HT1080 (cell line): ENCODE results near the gene FILIP1. TPM values are rescaled to one million over a fixed set of nuclear protein-coding genes. Genes with fewer than 3 reads are reported as not detected.

ENCODE experiments used
- DNase-seq: peaks from one replicate; pipeline ENCODE4 v3.0.0-alpha.2; 2015; ENCODE audit warnings: low read depth
- total RNA-seq: library from RNA; depleted of rRNA; stranded (reverse); fragments of >200 nt; shearing (Covaris generic); gene quantifications from 2 replicates; pipeline ENCODE4 v1.2.3, GENCODE V29; 2014

The FILIP1 gene
- total RNA-seq, 1 experiment from 2014 or later, result 0.85 TPM

- no peak for DNase-seq
These were observed 4.4 kb upstream of the FILIP1 start for GRCh38 chr6:75497994-75498393.

GRCh38 chr6:75495011-75495410 is 1.4 kb upstream of the FILIP1 start:
- DNase-seq, result no peak

GRCh38 chr6:75494290-75494689 is 690 bp upstream of the FILIP1 start:
- DNase-seq, result no peak

- no peak for DNase-seq
These were observed 1.0 kb downstream of the FILIP1 start for GRCh38 chr6:75492386-75493153.

GRCh38 chr6:75491291-75491690 is 2.3 kb downstream of the FILIP1 start:
- DNase-seq, result no peak

- DNase-seq, result no peak
These were observed 2.9 kb downstream of the FILIP1 start for GRCh38 chr6:75490706-75491105.

GRCh38 chr6:75489025-75489424 is 4.6 kb downstream of the FILIP1 start:
- no peak for DNase-seq

- no peak for DNase-seq
These were observed 5.6 kb downstream of the FILIP1 start for GRCh38 chr6:75488033-75488432.

GRCh38 chr6:75486850-75487518 is 6.6 kb downstream of the FILIP1 start:
- DNase-seq, result no peak

- DNase-seq, result no peak
These were observed 9.1 kb downstream of the FILIP1 start for GRCh38 chr6:75484535-75484934.

- DNase-seq, result no peak
These were observed 10.3 kb downstream of the FILIP1 start for GRCh38 chr6:75483136-75483952.

- DNase-seq, result no peak
These were observed 11.5 kb downstream of the FILIP1 start for GRCh38 chr6:75481936-75482593.

GRCh38 chr6:75481394-75481793 is 12.2 kb downstream of the FILIP1 start:
- DNase-seq, result no peak

GRCh38 chr6:75480425-75480824 is 13.2 kb downstream of the FILIP1 start:
- DNase-seq, result no peak

GRCh38 chr6:75479712-75480111 is 13.9 kb downstream of the FILIP1 start:
- no peak for DNase-seq

- no peak for DNase-seq
These were observed 14.7 kb downstream of the FILIP1 start for GRCh38 chr6:75478929-75479328.

GRCh38 chr6:75472885-75473284 is 20.7 kb downstream of the FILIP1 start:
- no peak for DNase-seq

- DNase-seq, result no peak
These were observed 25.6 kb downstream of the FILIP1 start for GRCh38 chr6:75467966-75468365.

GRCh38 chr6:75467284-75467683 is 26.3 kb downstream of the FILIP1 start:
- DNase-seq, result no peak

- no peak for DNase-seq
These were observed 27.0 kb downstream of the FILIP1 start for GRCh38 chr6:75466636-75467035.

- DNase-seq, result no peak
These were observed 29.7 kb downstream of the FILIP1 start for GRCh38 chr6:75463908-75464307.

GRCh38 chr6:75463061-75463460 is 30.5 kb downstream of the FILIP1 start:
- no peak for DNase-seq
